HG03139 (cell line): ENCODE measurements around the gene DNASE1.

ENCODE experiments used
- ATAC-seq: cut with Tn5 transposase; IDR thresholded peaks from one replicate; pipeline ENCODE4 v1.9.1; 2021; ENCODE audit not compliant: unreplicated experiment

DNASE1 gene

GRCh38 chr16:3694051-3694450, 39.6 kb downstream of the DNASE1 start:
- no peak for ATAC-seq

- no peak for ATAC-seq
Observed at GRCh38 chr16:3695610-3696369, 41.3 kb downstream of the DNASE1 start.

- ATAC-seq, result no peak
Observed at GRCh38 chr16:3696425-3697218, 42.1 kb downstream of the DNASE1 start.

GRCh38 chr16:3698941-3699340, 44.5 kb downstream of the DNASE1 start:
- ATAC-seq, result no peak

GRCh38 chr16:3701531-3701930, 47.0 kb downstream of the DNASE1 start:
- ATAC-seq, result no peak

GRCh38 chr16:3702082-3702481, 47.6 kb downstream of the DNASE1 start:
- no peak for ATAC-seq

- no peak for ATAC-seq
Observed at GRCh38 chr16:3706253-3707012, 51.9 kb downstream of the DNASE1 start.
